ENCODE measurements around the gene POLR1B.

- no peak for TF ChIP-seq CTCF (IDR thresholded peaks at IDR 0.05)
- TF ChIP-seq EZH2 (IDR thresholded peaks at IDR 0.05) = no peak
Measured at GRCh38 chr2:112585400-112585799, 43.1 kb downstream of the POLR1B start.
